Trophoblast cell (in vitro differentiated cells and primary cell): ENCODE results near the gene LGR4.

Experiments used
- DNase-seq, 2 donors: peaks; one replicate each; pipeline ENCODE4 v3.0.0-alpha.2; 2016
- H2AFZ ChIP-seq: 2 replicates; pipeline ENCODE4 v1.6.1; 2013; ENCODE audit warnings: low read length, moderate library complexity, mild to moderate bottlenecking; ENCODE audit not compliant: insufficient read depth, poor library complexity
- H2AK5ac ChIP-seq: 2 replicates; pipeline ENCODE4 v1.6.1; 2013; ENCODE audit warnings: mild to moderate bottlenecking, low read length
- H2BK120ac ChIP-seq: 2 replicates; pipeline ENCODE4 v1.6.1; 2013; ENCODE audit warnings: low read length, mild to moderate bottlenecking, moderate library complexity; ENCODE audit not compliant: insufficient read depth, poor library complexity
- H2BK12ac ChIP-seq: 2 replicates; pipeline ENCODE4 v1.6.1; 2013; ENCODE audit warnings: mild to moderate bottlenecking, low read length, moderate library complexity
- H2BK5ac ChIP-seq: 2 replicates; pipeline ENCODE4 v1.6.1; 2013; ENCODE audit warnings: low read length, low read depth, moderate library complexity, mild to moderate bottlenecking; ENCODE audit not compliant: poor library complexity
- H3K14ac ChIP-seq: 2 replicates; pipeline ENCODE4 v1.6.1; 2013; ENCODE audit warnings: mild to moderate bottlenecking, low read length
- H3K18ac ChIP-seq: 2 replicates; pipeline ENCODE4 v1.6.1; 2013; ENCODE audit warnings: mild to moderate bottlenecking, low read length
- H3K23ac ChIP-seq: 2 replicates; pipeline ENCODE4 v1.6.1; 2013; ENCODE audit warnings: low read length
- H3K27ac ChIP-seq: 2 replicates; pipeline ENCODE4 v1.5.1; 2013; ENCODE audit warnings: low read depth, mild to moderate bottlenecking, inconsistent platforms, low read length, moderate library complexity
- H3K27me3 ChIP-seq: 2 replicates; pipeline ENCODE4 v1.6.1; 2013; ENCODE audit warnings: inconsistent platforms, mild to moderate bottlenecking, low read length, moderate library complexity; ENCODE audit not compliant: insufficient read depth
- H3K36me3 ChIP-seq, 2 experiments: 1 replicate in 1 of 2; 2 replicates in 1 of 2; pipeline ENCODE4 v1.6.1; 2013; ENCODE audit warnings: low read length in 2 of 2, mild to moderate bottlenecking in 2 of 2, moderate library complexity in 1 of 2; ENCODE audit not compliant: insufficient read depth in 2 of 2, control insufficient read depth in 1 of 2
- H3K4ac ChIP-seq: 2 replicates; pipeline ENCODE4 v1.6.1; 2013; ENCODE audit warnings: low read depth, mild to moderate bottlenecking, low read length, moderate library complexity
- H3K4me1 ChIP-seq, 2 experiments: 1 replicate in 1 of 2; 2 replicates in 1 of 2; pipeline ENCODE4 v1.6.1; 2013; ENCODE audit warnings: low read length in 2 of 2, mild to moderate bottlenecking in 2 of 2, moderate library complexity in 1 of 2; ENCODE audit not compliant: insufficient read depth in 2 of 2, control insufficient read depth in 1 of 2
- H3K4me2 ChIP-seq: 2 replicates; pipeline ENCODE4 v1.6.1; 2013; ENCODE audit warnings: inconsistent platforms, mild to moderate bottlenecking, low read length, moderate library complexity
- H3K4me3 ChIP-seq: 2 replicates; pipeline ENCODE4 v1.5.1; 2013; ENCODE audit warnings: mild to moderate bottlenecking, low read depth, low read length, inconsistent platforms
- H3K79me1 ChIP-seq: one replicate; pipeline ENCODE4 v1.6.1; 2013; ENCODE audit warnings: low read length
- H3K79me2 ChIP-seq: 2 replicates; pipeline ENCODE4 v1.6.1; 2013; ENCODE audit warnings: low read length, mild to moderate bottlenecking; ENCODE audit not compliant: control insufficient read depth, insufficient read depth, poor library complexity
- H3K9ac ChIP-seq: 2 replicates; pipeline ENCODE4 v1.6.1; 2013; ENCODE audit warnings: mild to moderate bottlenecking, low read length
- H3K9me3 ChIP-seq: 2 replicates; pipeline ENCODE4 v1.6.1; 2013; ENCODE audit warnings: low read depth, mild to moderate bottlenecking, control low read depth, inconsistent platforms, low read length; ENCODE audit not compliant: insufficient read depth
- H4K12ac ChIP-seq: 2 replicates; pipeline ENCODE4 v1.6.1; 2013; ENCODE audit warnings: low read depth, mild to moderate bottlenecking, low read length, moderate library complexity
- H4K8ac ChIP-seq: 2 replicates; pipeline ENCODE4 v1.6.1; 2013; ENCODE audit warnings: low read depth, mild to moderate bottlenecking, low read length, moderate library complexity
- H4K91ac ChIP-seq: one replicate; pipeline ENCODE4 v1.6.1; 2013; ENCODE audit warnings: low read depth, mild to moderate bottlenecking, low read length, moderate library complexity
- WGBS: extraction: QIAGEN DNeasy Blood & Tissue Kit; methylation state at CpG from one replicate; pipeline ENCODE4 v1.1.7; 2013; ENCODE audit warnings: missing lambda C conversion rate; ENCODE audit not compliant: insufficient read length, insufficient coverage; ENCODE audit errors: extremely low coverage; 5-methylcytosine and 5-hydroxymethylcytosine counted together

The LGR4 gene

DNA sequence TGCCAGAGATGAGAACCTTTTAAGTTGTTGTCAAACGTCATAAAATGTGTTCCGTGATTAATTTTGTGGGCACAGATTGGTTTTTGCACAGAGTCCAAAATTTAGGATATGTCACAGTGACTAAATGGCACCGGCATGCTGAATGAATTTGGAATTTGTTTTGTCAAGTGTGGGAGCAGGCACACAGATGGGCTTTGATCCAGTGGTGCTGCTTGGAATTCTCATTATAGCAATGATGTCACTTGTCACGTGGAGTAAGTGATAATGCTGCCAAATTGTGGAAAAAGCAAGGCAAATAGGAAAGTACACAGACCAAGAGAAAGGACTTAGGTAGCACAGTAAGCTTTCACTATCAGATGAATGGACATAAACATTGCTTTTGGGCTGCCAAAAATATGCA, 42.0 kb upstream of the LGR4 start:
- no CpG with 5 or more reads among the region's 4 CpGs for WGBS
- H4K8ac ChIP-seq: no peak overlapping the region
- H3K4ac ChIP-seq: no peak overlapping the region
- H3K4me3 ChIP-seq: no peak overlapping the region
- H3K9me3 ChIP-seq: no peaks in the 10 kb centered on the region
- no peak overlapping the region for H4K12ac ChIP-seq
- no peak overlapping the region for H3K18ac ChIP-seq
- H2AK5ac ChIP-seq: no peak overlapping the region
- no peaks in the 10 kb centered on the region for H3K79me2 ChIP-seq
- DNase-seq: no peak
- no peak overlapping the region for H4K91ac ChIP-seq
- H2AFZ ChIP-seq: no peak overlapping the region
- H3K14ac ChIP-seq: no peak overlapping the region
- no peaks in the 10 kb centered on the region for H3K27me3 ChIP-seq
- no peaks in the 10 kb centered on the region for H3K36me3 ChIP-seq
- H2BK5ac ChIP-seq: no peak overlapping the region
- no peak overlapping the region for H3K23ac ChIP-seq
- H3K79me1 ChIP-seq: no peaks in the 10 kb centered on the region
- no peak overlapping the region for H3K9ac ChIP-seq
- no peak overlapping the region for H2BK120ac ChIP-seq
- no peak overlapping the region for H2BK12ac ChIP-seq
- H3K27ac ChIP-seq: no peak overlapping the region
- no peaks in the 10 kb centered on the region for H3K4me1 ChIP-seq
- no peak overlapping the region for H3K4me2 ChIP-seq

DNA sequence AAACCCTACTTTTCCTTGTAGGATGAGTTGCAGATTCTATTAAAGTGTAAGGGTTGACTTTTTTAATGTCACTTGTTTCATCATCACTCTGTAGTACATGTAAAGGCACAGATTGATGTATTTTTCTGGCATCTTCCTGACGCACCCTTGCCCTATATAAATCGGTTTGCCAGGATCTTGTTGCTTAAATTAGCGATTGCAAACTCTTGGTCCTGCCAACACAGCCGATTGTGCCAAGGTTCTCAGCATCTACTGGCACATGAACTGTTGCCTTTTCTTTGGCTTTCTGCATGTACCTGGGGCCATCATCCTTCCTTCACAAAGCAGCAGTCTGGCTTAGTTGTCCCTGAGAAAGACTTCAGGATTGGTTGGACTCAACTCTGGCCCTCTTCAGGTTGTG, 41.5 kb upstream of the LGR4 start:
- Histone ChIP-seq H3K9ac (no peak overlapping the region), H3K27me3 (no peaks in the 10 kb centered on the region), H3K14ac (no peak overlapping the region), H3K4me2 (no peak overlapping the region), H3K27ac (no peak overlapping the region), H2BK5ac (no peak overlapping the region), H3K9me3 (no peaks in the 10 kb centered on the region), H2BK120ac (no peak overlapping the region), H3K79me2 (no peaks in the 10 kb centered on the region), H4K91ac (no peak overlapping the region), H4K12ac (no peak overlapping the region), H3K18ac (no peak overlapping the region), H3K23ac (no peak overlapping the region), H3K4ac (no peak overlapping the region), H3K4me1 (no peaks in the 10 kb centered on the region), H2BK12ac (no peak overlapping the region), H3K36me3 (no peaks in the 10 kb centered on the region), H3K4me3 (no peak overlapping the region), H4K8ac (no peak overlapping the region), H2AFZ (no peak overlapping the region), H2AK5ac (no peak overlapping the region), H3K79me1 (no peaks in the 10 kb centered on the region)
- no peak for DNase-seq
- no CpG with 5 or more reads among the region's 4 CpGs for WGBS

DNA sequence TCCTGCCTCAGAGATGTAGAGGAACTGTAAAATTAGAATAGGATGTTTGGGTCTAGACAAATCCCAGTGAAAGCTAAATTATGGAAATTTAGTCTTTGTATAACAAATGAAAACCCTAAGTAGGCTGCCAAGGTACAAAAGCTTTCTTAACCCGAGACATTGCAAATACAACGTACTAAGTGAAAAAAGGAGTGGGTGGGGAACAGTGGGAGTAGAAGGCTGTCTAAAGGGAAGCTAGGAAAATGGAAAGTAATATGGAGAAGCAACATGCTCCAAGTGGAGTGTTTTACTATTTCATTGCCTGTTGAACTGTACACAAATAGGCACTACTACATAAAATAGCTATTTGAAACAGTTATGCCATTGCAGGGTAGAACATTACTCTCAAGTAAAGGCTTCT, 40.8 kb upstream of the LGR4 start:
- no peaks in the 10 kb centered on the region for H3K4me1 ChIP-seq
- H3K14ac ChIP-seq: no peak overlapping the region
- no peak overlapping the region for H2AFZ ChIP-seq
- no peak overlapping the region for H2BK12ac ChIP-seq
- H2BK120ac ChIP-seq: no peak overlapping the region
- H3K79me1 ChIP-seq: no peaks in the 10 kb centered on the region
- no peak overlapping the region for H3K9ac ChIP-seq
- no peak overlapping the region for H4K8ac ChIP-seq
- H4K91ac ChIP-seq: no peak overlapping the region
- H3K18ac ChIP-seq: no peak overlapping the region
- H3K27ac ChIP-seq: no peak overlapping the region
- no peaks in the 10 kb centered on the region for H3K27me3 ChIP-seq
- H2BK5ac ChIP-seq: no peak overlapping the region
- H4K12ac ChIP-seq: no peak overlapping the region
- H3K4me2 ChIP-seq: no peak overlapping the region
- no peaks in the 10 kb centered on the region for H3K79me2 ChIP-seq
- no peak overlapping the region for H3K23ac ChIP-seq
- H3K4ac ChIP-seq: no peak overlapping the region
- DNase-seq: no peak
- H3K4me3 ChIP-seq: no peak overlapping the region
- WGBS: no CpG with 5 or more reads among the region's 2 CpGs
- no peaks in the 10 kb centered on the region for H3K36me3 ChIP-seq
- H3K9me3 ChIP-seq: no peaks in the 10 kb centered on the region
- no peak overlapping the region for H2AK5ac ChIP-seq

DNA sequence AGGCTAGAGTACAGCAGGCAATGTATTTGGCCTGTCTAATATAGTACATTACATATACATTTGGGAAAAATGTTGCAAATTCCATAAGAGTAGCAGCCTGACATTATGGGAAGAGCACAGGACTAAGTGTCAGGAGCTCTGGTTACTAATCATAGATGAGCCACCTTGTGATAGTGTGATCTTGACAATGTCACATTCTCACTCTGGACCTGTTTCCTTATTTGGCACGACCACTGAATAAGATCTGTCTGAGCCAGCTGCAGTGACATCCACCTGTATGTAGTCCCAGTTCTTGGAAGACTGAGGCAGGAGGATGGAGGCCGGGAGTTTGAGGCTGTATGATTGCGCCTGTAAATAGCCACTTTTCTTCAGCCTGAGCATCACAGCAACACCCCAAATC, 39.6 kb upstream of the LGR4 start:
- Histone ChIP-seq H2BK120ac (no peak overlapping the region), H4K12ac (no peak overlapping the region), H2BK5ac (no peak overlapping the region), H4K91ac (no peak overlapping the region), H3K4ac (no peak overlapping the region), H3K4me3 (no peak overlapping the region), H4K8ac (no peak overlapping the region), H2AK5ac (no peak overlapping the region), H3K9me3 (no peaks in the 10 kb centered on the region), H3K4me1 (no peaks in the 10 kb centered on the region), H3K27ac (no peak overlapping the region), H3K23ac (no peak overlapping the region), H2BK12ac (no peak overlapping the region), H3K36me3 (no peaks in the 10 kb centered on the region), H3K14ac (no peak overlapping the region), H2AFZ (no peak overlapping the region), H3K79me1 (no peaks in the 10 kb centered on the region), H3K79me2 (no peaks in the 10 kb centered on the region), H3K9ac (no peak overlapping the region), H3K27me3 (no peaks in the 10 kb centered on the region), H3K4me2 (no peak overlapping the region), H3K18ac (no peak overlapping the region)
- no peak for DNase-seq
- no CpG with 5 or more reads among the region's 3 CpGs for WGBS
